IPS-18c (cell line): ENCODE measurements around the gene KRTAP5-7.
"Not testable (repeated sequence)": the region's sequence is repeated elsewhere in the genome, so short reads cannot be mapped to it uniquely, and the experiment has no call there.

ENCODE experiments used
- H3K4me3 ChIP-seq: 2 replicates; pipeline ENCODE4 v1.7.0; 2013; ENCODE audit warnings: low read depth, mild to moderate bottlenecking, low read length, moderate library complexity; ENCODE audit not compliant: insufficient read depth
- H3K9me3 ChIP-seq: one replicate; pipeline ENCODE4 v1.6.1; 2013; ENCODE audit warnings: mild to moderate bottlenecking, low read length, moderate library complexity; ENCODE audit not compliant: control insufficient read depth, insufficient read depth

Gene KRTAP5-7, protein sequence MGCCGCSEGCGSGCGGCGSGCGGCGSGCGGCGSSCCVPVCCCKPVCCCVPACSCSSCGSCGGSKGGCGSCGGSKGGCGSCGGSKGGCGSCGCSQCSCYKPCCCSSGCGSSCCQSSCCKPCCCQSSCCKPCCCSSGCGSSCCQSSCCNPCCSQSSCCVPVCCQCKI

GRCh38 chr11:71526796-71527575 lies at the start of gene KRTAP5-7:
Gene KRTAP5-7, plus strand, starts transcription at chr11:71527267. Its CDS starts 34 bp downstream, at chr11:71527301.
- H3K9me3 ChIP-seq, H3K4me3 ChIP-seq: not testable (repeated sequence)

GRCh38 chr11:71477641-71478527 lies 49.2 kb upstream of the KRTAP5-7 start:
- no peak overlapping the region for H3K4me3 ChIP-seq
- H3K9me3 ChIP-seq = no peaks in the 10 kb centered on the region

DNA sequence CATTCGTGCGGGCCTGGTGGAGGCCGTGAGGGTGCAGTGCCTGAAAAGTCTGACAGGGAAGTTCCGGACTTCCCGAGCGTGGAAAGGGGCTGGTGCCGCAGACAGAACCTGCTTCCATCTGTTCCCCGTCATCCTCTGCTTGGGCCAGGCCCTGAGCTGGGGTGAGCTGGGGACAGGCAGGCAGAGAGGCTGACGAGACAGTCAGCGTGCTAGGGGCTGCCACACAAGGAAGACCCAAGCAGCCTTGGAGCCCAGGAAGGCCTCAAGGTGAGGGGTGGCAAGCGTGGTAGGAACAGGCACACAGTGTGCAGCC lies 48.6 kb upstream of the KRTAP5-7 start:
- Histone ChIP-seq H3K4me3 (no peak overlapping the region), H3K9me3 (no peaks in the 10 kb centered on the region)

DNA sequence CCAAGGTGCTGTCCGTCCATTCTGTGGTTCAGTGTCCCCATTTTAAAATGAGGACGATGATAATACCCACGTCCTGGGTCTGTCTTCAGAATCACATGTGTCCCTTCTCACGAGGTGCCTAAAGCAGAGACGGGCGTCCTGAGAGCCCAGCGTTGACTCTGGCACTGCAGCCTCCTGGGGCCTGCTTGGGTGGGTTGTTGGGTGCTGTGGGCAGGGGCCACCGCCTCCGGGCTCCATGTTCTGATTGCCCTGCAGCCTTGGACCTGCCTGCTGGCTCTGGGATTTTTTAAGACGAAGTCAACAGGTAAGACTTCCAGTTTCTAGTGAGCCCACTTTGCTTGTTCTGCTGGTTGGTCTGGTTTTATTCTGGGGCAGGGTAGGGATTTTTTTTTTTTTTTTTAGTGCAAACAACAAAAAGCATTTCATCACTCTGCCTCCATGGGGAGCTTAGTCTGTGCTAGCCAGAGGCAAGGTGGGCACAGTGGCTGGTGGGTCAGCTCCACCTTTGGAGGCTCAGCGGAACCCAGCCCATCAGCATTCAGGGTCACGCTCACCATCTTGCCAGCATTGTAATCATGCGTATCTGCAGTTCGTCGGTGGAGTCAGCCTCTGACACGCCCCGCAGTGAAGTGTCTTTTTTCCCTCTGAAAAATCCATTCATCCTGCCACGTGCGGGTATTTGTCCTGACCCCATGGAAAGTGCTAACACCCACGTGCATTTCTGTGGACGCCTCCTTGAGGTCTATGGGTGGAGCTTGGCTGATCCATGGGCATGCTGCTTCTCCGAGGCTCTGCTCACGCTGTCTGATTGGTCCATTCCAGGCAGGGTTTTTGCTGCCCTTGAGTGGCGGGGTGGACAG lies 45.7 kb upstream of the KRTAP5-7 start:
- H3K9me3 ChIP-seq = no peaks in the 10 kb centered on the region
- H3K4me3 ChIP-seq = no peak overlapping the region

- Histone ChIP-seq H3K4me3 (no peak overlapping the region), H3K9me3 (no peaks in the 10 kb centered on the region)
Observed at GRCh38 chr11:71482216-71482615, 44.9 kb upstream of the KRTAP5-7 start.

DNA sequence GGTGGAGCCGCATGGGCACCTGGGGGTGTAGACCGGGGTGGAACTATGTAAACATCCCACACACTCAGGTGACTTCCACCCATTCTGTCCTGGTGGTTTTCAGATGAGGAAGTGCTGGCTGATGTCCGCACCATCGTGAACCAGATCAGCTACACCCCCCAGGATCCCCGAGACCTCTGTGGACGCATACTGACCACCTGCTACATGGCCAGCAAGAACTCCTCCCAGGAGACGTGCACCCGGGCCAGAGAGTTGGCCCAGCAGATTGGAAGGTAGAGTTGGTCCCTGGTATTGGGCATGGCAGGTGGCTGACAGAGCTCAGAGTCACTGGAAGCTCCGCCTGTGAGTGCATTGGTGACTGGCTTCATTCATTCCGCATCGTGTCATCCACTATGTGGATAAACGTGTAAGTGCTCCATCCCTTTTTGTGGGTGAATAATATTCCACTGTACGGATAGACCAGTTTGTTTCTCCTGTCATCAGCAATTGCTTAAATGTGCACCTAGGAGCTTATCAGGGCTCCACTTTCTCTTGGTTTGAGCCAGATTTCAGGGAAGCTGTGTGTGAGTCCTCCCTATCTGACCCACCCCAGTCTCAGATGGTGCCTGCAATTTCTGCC lies 44.2 kb upstream of the KRTAP5-7 start:
- H3K9me3 ChIP-seq = no peaks in the 10 kb centered on the region
- no peak overlapping the region for H3K4me3 ChIP-seq

DNA sequence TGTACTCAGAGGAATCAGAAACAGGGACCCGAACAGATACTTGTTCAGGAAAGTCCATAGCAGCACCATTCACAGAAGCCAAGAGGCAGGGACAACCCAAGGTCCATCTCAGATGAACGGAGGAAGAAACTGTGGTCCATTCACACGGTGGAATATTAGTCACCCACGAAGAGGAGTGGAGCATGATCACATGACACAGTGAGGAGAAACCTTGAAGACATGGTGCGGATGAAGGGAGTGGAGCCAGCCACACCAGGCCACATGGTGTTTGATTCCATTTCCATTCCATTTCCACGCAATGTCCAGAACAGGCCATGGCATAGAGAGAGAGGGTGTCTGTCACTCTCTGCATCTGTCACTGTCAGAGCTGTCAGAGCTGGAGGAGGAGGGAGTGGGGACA lies 43.4 kb upstream of the KRTAP5-7 start:
- Histone ChIP-seq H3K9me3 (no peaks in the 10 kb centered on the region), H3K4me3 (no peak overlapping the region; the same call in 1 of the 2 replicates)

DNA sequence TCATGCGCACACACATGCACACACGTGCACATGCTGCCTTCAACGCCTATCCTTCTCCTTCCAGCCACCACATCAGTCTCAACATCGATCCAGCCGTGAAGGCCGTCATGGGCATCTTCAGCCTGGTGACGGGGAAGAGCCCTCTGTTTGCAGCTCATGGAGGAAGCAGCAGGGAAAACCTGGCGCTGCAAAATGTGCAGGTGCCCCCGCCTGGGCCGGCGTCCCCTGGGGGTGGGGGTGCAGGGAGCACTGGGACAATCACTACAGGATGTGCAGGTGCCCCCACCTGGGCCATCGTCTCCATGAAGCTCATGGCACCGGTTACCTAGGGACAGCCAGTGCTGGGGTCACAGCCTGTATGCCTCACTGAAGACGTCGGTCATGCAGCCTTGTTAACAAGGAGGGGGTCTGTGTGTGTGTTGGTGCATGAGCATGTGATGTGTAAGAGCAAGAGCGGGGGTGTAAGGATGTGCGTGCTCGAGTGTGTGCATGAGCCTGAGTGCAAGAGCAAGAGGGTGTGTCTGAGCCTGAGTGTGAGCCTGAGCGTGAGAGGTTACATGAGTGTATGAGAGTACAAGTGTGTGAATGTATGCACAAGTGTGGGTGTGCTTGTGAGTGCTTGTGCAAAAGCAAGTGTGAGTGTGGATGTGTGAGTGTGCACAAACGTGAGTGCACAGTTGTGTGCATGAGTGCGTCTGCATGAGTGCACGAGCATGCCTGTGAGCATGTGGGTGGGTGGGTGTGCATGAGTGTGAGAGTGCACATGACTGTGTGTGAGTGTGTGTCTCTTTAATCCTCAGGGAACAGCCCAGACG lies 42.6 kb upstream of the KRTAP5-7 start:
- Histone ChIP-seq H3K4me3 (no peak overlapping the region), H3K9me3 (no peaks in the 10 kb centered on the region)

- no peak overlapping the region for H3K4me3 ChIP-seq
- no peaks in the 10 kb centered on the region for H3K9me3 ChIP-seq
Observed at GRCh38 chr11:71485063-71485399, 42.0 kb upstream of the KRTAP5-7 start.

GRCh38 chr11:71485466-71485865 lies 41.6 kb upstream of the KRTAP5-7 start:
- Histone ChIP-seq H3K4me3 (no peak overlapping the region), H3K9me3 (no peaks in the 10 kb centered on the region)

DNA sequence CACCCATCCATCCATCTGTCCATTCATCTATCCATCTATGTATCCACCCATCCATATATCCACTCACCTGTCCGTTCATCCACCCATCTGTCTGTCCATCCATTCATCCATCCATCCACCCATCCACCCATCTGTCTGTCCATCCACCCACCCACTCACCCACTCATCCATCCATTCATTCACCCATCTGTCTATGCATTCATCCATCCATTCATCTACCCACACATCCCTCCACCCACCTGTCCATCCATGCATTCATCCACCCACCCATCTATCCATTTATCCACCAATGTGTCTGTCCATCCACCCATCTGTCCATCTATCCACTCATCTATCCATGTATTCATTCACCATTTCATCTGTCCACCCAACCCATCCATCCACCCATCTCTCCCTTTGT lies 40.7 kb upstream of the KRTAP5-7 start:
- H3K9me3 ChIP-seq = no peaks in the 10 kb centered on the region
- H3K4me3 ChIP-seq = no peak overlapping the region

DNA sequence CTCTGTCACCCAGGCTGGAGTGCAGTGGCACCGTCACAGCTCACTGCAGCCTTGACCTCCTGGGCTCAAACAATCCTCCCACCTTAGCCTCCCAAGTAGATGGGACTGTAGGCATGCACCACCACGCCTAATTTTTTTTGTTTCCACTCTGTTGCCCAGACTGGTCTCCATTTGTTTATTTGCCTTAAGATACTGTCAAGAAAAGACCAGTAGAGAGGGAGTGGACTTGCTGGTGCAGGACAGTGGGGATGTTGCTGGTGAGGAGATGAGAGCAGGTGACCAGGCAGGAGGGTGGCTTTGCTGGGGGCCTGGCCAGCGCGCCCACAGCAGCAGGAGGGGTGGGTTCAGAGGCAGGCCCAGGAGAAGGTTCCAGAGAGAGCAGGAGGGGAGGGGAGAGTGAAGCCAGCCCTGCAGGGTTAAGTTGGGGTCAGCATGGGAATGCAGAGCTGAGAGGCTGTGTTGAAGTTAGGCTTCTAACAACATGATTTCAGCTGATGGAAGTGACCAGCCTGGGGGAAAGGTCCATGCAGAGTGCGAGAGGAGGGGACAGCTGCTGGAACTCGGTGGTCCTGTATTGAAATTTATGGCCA lies 38.3 kb upstream of the KRTAP5-7 start:
- Histone ChIP-seq H3K9me3 (no peaks in the 10 kb centered on the region), H3K4me3 (no peak overlapping the region)

DNA sequence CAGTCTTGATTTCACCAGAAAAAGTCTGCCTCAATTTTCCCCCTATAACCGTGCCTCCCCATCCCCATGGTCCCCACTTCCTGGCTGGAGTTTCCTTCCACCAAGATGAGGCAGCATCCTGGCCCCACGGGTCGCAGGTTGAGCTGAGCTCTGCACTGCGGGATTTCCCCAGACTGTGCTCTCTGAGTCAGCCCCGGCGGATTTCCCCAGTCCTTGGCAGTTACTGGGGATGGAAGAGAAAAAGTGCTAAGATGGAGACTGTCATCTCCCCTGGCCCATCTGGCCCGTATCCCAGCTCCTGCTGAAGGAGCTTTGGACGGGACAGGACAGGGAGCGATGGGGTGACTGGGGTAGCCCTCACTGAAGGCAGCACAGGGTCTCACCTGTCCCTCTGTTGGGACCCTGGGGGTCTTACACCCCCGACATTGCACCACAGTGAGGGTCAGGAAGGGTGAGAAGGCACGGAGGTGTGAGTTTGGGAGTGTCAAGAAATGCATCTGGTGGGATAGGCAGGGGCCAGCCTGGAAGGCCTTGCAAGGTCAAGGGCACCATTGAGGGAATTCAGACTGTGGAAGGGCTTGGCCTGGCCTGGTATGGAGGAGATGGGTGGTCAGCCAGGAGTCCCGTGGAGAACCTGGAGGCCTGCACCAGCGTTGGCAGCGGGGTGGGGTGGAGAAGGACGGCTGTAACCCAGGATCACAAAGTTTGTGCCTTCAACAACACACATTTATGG lies 37.6 kb upstream of the KRTAP5-7 start:
- Histone ChIP-seq H3K4me3 (no peak overlapping the region), H3K9me3 (no peaks in the 10 kb centered on the region)

GRCh38 chr11:71490044-71490730 lies 36.9 kb upstream of the KRTAP5-7 start:
- no peaks in the 10 kb centered on the region for H3K9me3 ChIP-seq

More at GRCh38 chr11:71490044-71490730, 36.9 kb upstream of the KRTAP5-7 start:
- no peak overlapping the region for H3K4me3 ChIP-seq
